ENCODE results near the gene RP2. TPM values are rescaled to one million over a fixed set of nuclear protein-coding genes. Genes with fewer than 3 reads are reported as not detected.

Gene RP2
- total RNA-seq, 1 donor from 2014 or later: 25.0 TPM

DNA sequence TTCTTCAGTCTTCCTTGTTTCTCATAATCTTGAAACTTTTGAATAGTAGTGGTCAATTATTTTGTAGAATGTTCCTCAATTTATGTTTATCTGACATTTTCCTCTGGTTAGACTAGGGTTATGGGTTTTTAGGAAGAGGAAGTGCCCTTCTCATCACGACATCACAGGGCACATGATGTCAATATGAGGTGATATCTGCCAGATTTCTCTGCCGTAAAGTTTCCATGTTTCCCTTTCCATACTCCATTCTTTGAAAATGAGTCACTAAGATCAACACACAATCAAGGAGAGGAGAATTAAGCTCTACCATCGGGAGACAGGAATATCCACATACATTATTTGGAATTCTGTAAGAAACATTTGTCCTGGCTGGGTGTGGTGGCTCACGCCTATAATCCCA, 28.4 kb downstream of the RP2 start:
- H3K79me2 ChIP-seq (ENCODE audit: low read depth): no peaks in the 10 kb centered on the region
- Mint-ChIP-seq H3K27ac (no peak overlapping the region), H3K9me3 (peaks cover 15% of the 10 kb centered on the region), H3K4me3 (no peak overlapping the region), H3K4me1 (no peaks in the 10 kb centered on the region), H3K27me3 (ENCODE audit: insufficient read depth, low read depth) (peaks cover 5% of the 10 kb centered on the region), H3K36me3 (peaks cover 16% of the 10 kb centered on the region)
- no peaks in the 10 kb centered on the region for H3K9me3 ChIP-seq (ENCODE audit: low read depth)
- no peaks in the 10 kb centered on the region for H3K4me1 ChIP-seq
- H2AFZ ChIP-seq (replicated peaks): no peak overlapping the region
- H3K4me2 ChIP-seq: no peak overlapping the region
- no peak for DNase-seq (ENCODE audit: low spot score)
- H3F3A ChIP-seq (ENCODE audit: low read depth): no peaks in the 10 kb centered on the region
- no peaks in the 10 kb centered on the region for H3K27me3 ChIP-seq
- TF ChIP-seq EZH2 (IDR thresholded peaks at IDR 0.05): no peak
- TF ChIP-seq, protein P1, sequence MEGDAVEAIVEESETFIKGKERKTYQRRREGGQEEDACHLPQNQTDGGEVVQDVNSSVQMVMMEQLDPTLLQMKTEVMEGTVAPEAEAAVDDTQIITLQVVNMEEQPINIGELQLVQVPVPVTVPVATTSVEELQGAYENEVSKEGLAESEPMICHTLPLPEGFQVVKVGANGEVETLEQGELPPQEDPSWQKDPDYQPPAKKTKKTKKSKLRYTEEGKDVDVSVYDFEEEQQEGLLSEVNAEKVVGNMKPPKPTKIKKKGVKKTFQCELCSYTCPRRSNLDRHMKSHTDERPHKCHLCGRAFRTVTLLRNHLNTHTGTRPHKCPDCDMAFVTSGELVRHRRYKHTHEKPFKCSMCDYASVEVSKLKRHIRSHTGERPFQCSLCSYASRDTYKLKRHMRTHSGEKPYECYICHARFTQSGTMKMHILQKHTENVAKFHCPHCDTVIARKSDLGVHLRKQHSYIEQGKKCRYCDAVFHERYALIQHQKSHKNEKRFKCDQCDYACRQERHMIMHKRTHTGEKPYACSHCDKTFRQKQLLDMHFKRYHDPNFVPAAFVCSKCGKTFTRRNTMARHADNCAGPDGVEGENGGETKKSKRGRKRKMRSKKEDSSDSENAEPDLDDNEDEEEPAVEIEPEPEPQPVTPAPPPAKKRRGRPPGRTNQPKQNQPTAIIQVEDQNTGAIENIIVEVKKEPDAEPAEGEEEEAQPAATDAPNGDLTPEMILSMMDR (IDR thresholded peaks at IDR 0.05): no peak
- no peak for TF ChIP-seq EZH2phosphoT487 (IDR thresholded peaks at IDR 0.05)
- no peak overlapping the region for H3K9ac ChIP-seq
- H4K20me1 ChIP-seq (ENCODE audit: low read depth): no peaks in the 10 kb centered on the region
- H3K4me3 ChIP-seq: no peak overlapping the region
- no peaks in the 10 kb centered on the region for H3K36me3 ChIP-seq
- H3K27ac ChIP-seq: no peak overlapping the region

DNA sequence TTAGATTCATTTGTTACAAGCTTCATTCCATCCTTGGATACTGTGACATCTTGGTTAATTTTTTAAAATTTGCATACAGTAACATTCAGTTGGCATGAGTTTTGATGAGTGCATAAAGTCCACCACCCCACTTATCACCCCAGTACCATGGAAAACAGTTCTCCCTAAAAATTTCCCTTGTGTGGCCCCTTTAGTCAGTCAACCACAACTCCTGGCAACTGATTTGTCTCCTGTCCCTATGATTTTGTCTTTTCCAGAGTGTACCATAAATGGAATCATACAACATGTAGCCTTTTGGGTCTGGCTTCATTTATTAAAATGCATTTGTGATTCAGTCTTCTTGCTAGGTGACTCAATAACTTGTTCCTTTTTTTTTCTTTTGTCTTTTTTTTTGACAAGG, 29.9 kb downstream of the RP2 start:
- Histone ChIP-seq H3K4me3 (no peak overlapping the region), H3K27ac (no peak overlapping the region), H2AFZ (replicated peaks) (no peak overlapping the region), H4K20me1 (ENCODE audit: low read depth) (no peaks in the 10 kb centered on the region), H3K79me2 (ENCODE audit: low read depth) (no peaks in the 10 kb centered on the region), H3K4me2 (no peak overlapping the region), H3K27me3 (no peaks in the 10 kb centered on the region), H3F3A (ENCODE audit: low read depth) (no peaks in the 10 kb centered on the region), H3K9me3 (ENCODE audit: low read depth) (no peaks in the 10 kb centered on the region), H3K9ac (no peak overlapping the region), H3K36me3 (no peaks in the 10 kb centered on the region), H3K4me1 (no peaks in the 10 kb centered on the region)
- peaks cover 15% of the 10 kb centered on the region for H3K9me3 Mint-ChIP-seq
- no peak overlapping the region for H3K4me3 Mint-ChIP-seq
- no peak for DNase-seq (ENCODE audit: low spot score)
- H3K36me3 Mint-ChIP-seq: peaks cover 18% of the 10 kb centered on the region
- TF ChIP-seq EZH2 (IDR thresholded peaks at IDR 0.05): no peak
- no peak for TF ChIP-seq EZH2phosphoT487 (IDR thresholded peaks at IDR 0.05)
- TF ChIP-seq, protein P1 (IDR thresholded peaks at IDR 0.05): no peak
- H3K4me1 Mint-ChIP-seq: no peaks in the 10 kb centered on the region
- no peak overlapping the region for H3K27ac Mint-ChIP-seq
- peaks cover 3% of the 10 kb centered on the region for H3K27me3 Mint-ChIP-seq (ENCODE audit: insufficient read depth, low read depth)

DNA sequence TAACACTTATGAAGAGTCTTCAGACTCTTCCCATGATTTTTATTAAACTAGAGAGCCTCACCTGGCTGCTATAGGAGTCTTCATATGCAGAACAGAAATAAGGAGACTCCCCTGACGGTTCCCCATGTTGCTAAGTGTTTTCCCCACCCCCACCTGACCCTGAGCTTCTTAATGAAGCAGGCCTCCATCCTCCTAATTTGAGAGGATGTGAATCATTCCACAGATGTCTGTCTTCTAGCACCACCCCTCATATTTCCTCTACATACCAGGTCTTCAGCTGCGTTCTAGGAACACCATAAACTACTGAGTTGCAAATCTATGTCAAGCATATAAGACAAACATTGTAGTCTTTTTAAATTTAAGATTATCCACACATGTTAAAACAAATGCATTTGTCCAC, 36.9 kb downstream of the RP2 start:
- H3K9ac ChIP-seq: no peak overlapping the region
- H3K9me3 ChIP-seq (ENCODE audit: low read depth): peaks cover 12% of the 10 kb centered on the region
- H4K20me1 ChIP-seq (ENCODE audit: low read depth): no peaks in the 10 kb centered on the region
- DNase-seq (ENCODE audit: low spot score): no peak
- TF ChIP-seq EZH2phosphoT487 (IDR thresholded peaks at IDR 0.05): no peak
- TF ChIP-seq, protein P1 (IDR thresholded peaks at IDR 0.05): no peak
- no peak for TF ChIP-seq EZH2 (IDR thresholded peaks at IDR 0.05)
- Mint-ChIP-seq H3K4me3 (no peak overlapping the region), H3K27ac (no peak overlapping the region), H3K9me3 (no peaks in the 10 kb centered on the region), H3K27me3 (ENCODE audit: insufficient read depth, low read depth) (no peaks in the 10 kb centered on the region), H3K36me3 (peaks cover 5% of the 10 kb centered on the region), H3K4me1 (no peaks in the 10 kb centered on the region)
- no peaks in the 10 kb centered on the region for H3F3A ChIP-seq (ENCODE audit: low read depth)
- H2AFZ ChIP-seq (replicated peaks): no peak overlapping the region
- no peaks in the 10 kb centered on the region for H3K4me1 ChIP-seq
- H3K27me3 ChIP-seq: no peaks in the 10 kb centered on the region
- H3K36me3 ChIP-seq: no peaks in the 10 kb centered on the region
- H3K27ac ChIP-seq: no peak overlapping the region
- no peak overlapping the region for H3K4me3 ChIP-seq
- H3K4me2 ChIP-seq: no peak overlapping the region
- no peaks in the 10 kb centered on the region for H3K79me2 ChIP-seq (ENCODE audit: low read depth)
